PFSK-1 (cell line): ENCODE measurements around the gene APBA2.

Source experiments
- POLR2AphosphoS5 ChIP-seq: IDR thresholded peaks from 2 replicates; pipeline ENCODE4 v1.6.1; 2012; ENCODE audit warnings: low read depth, mild to moderate bottlenecking, control low read depth, low read length, moderate library complexity
- SIN3A ChIP-seq: IDR thresholded peaks from 2 replicates; pipeline ENCODE4 v1.6.1; 2012; ENCODE audit warnings: mild to moderate bottlenecking, low read length, moderate library complexity, borderline replicate concordance; ENCODE audit not compliant: insufficient read depth

DNA sequence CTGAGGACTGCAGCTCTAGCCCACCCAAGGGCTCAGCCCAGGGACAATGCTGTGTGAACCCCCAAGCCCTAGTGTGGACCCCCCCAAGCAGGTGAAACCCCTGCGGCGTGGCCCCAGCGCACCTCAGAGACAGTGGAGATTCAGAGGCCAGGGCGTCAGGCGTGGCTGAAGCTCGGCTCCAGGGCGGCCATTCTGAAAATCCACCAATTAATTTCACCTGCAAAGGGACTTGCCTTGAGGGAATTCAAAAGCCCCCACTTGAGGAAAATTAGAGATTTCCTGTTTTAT is 235.5 kb downstream of the APBA2 start:
- TF ChIP-seq SIN3A: no peak
- TF ChIP-seq POLR2AphosphoS5: no peak
